Liver (tissue), 9 donors: ENCODE measurements around the gene HOXA3. TPM values are rescaled to one million over a fixed set of nuclear protein-coding genes. Genes with fewer than 3 reads are reported as not detected.

Experiments used
- DNase-seq: peaks from one replicate; pipeline ENCODE4 v3.0.0-alpha.2; 2017; ENCODE audit warnings: low spot score
- H3K27ac ChIP-seq, 2 donors: one replicate each; pipeline ENCODE4 v1.7.0; 2013; ENCODE audit warnings: inconsistent platforms in 2 of 2, low read length in 2 of 2, control low read depth in 1 of 2, low read depth in 1 of 2, mild to moderate bottlenecking in 1 of 2
- H3K27me3 ChIP-seq, 4 donors: one replicate each; pipeline versions ENCODE4 v1.6.1 to v1.7.0; 2013; ENCODE audit warnings: low read length in 3 of 4, inconsistent platforms in 1 of 4, mild to moderate bottlenecking in 1 of 4, moderate library complexity in 1 of 4; ENCODE audit not compliant: control insufficient read depth in 4 of 4, insufficient read depth in 4 of 4
- H3K36me3 ChIP-seq, 4 donors: one replicate each; pipeline versions ENCODE4 v1.6.1 to v1.7.0; 2013; ENCODE audit warnings: low read length in 3 of 4, mild to moderate bottlenecking in 3 of 4, low read depth in 1 of 4, moderate library complexity in 1 of 4; ENCODE audit not compliant: control insufficient read depth in 4 of 4, insufficient read depth in 3 of 4
- H3K4me1 ChIP-seq, 4 donors: one replicate each; pipeline versions ENCODE4 v1.6.1 to v1.7.0; 2013; ENCODE audit warnings: low read length in 3 of 4, mild to moderate bottlenecking in 3 of 4, moderate library complexity in 1 of 4; ENCODE audit not compliant: control insufficient read depth in 4 of 4, insufficient read depth in 4 of 4
- H3K4me3 ChIP-seq, 3 donors: one replicate each; pipeline versions ENCODE4 v1.6.1 to v1.7.0; 2013; ENCODE audit warnings: low read length in 3 of 3, control low read depth in 1 of 3, low read depth in 1 of 3, mild to moderate bottlenecking in 1 of 3
- H3K9ac ChIP-seq, 2 donors: one replicate each; pipeline ENCODE4 v1.7.0; 2013; ENCODE audit warnings: low read length in 2 of 2, mild to moderate bottlenecking in 2 of 2, moderate library complexity in 2 of 2, control low read depth in 1 of 2, low read depth in 1 of 2
- H3K9me3 ChIP-seq, 4 donors: one replicate each; pipeline versions ENCODE4 v1.6.1 to v1.7.0; 2013; ENCODE audit warnings: low read length in 3 of 4; ENCODE audit not compliant: control insufficient read depth in 4 of 4
- EGR1 ChIP-seq, 2 donors: IDR thresholded peaks; 2 replicates each; pipeline ENCODE4 v1.6.1; 2016 to 2018; ENCODE audit warnings: antibody characterized with exemption in 2 of 2, low read depth in 2 of 2
- FOXA1 ChIP-seq: IDR thresholded peaks from 2 replicates; pipeline ENCODE4 v1.6.1; 2016; ENCODE audit warnings: antibody characterized with exemption
- FOXA2 ChIP-seq: IDR thresholded peaks from 2 replicates; pipeline ENCODE4 v1.6.1; 2016; ENCODE audit warnings: antibody characterized with exemption
- HNF4A ChIP-seq, 2 donors: conservative IDR thresholded peaks; 2 replicates each; pipeline ENCODE4 v1.6.1; 2016; ENCODE audit warnings: antibody characterized with exemption in 2 of 2, mild to moderate bottlenecking in 2 of 2
- HNF4G ChIP-seq: IDR thresholded peaks from 2 replicates; pipeline ENCODE4 v1.6.1; 2016; ENCODE audit warnings: antibody characterized with exemption
- JUND ChIP-seq, 2 donors: IDR thresholded peaks; 2 replicates each; pipeline ENCODE4 v1.6.1; 2016; ENCODE audit warnings: antibody characterized with exemption in 2 of 2
- NR2F2 ChIP-seq: IDR thresholded peaks from 2 replicates; pipeline ENCODE4 v1.6.1; 2016; ENCODE audit warnings: antibody characterized with exemption
- RAD21 ChIP-seq, 2 donors: IDR thresholded peaks; 2 replicates each; pipeline ENCODE4 v1.6.1; 2016; ENCODE audit warnings: antibody characterized with exemption in 2 of 2, mild to moderate bottlenecking in 2 of 2
- RXRA ChIP-seq, 2 donors: IDR thresholded peaks; 2 replicates each; pipeline ENCODE4 v1.6.1; 2017 to 2018; ENCODE audit warnings: antibody characterized with exemption in 2 of 2, mild to moderate bottlenecking in 1 of 2
- SP1 ChIP-seq: IDR thresholded peaks from 2 replicates; pipeline ENCODE4 v1.6.1; 2018; ENCODE audit warnings: antibody characterized with exemption, mild to moderate bottlenecking
- TAF1 ChIP-seq: conservative IDR thresholded peaks from 2 replicates; pipeline ENCODE4 v1.6.1; 2016; ENCODE audit warnings: antibody characterized with exemption, mild to moderate bottlenecking
- YY1 ChIP-seq: IDR thresholded peaks from 2 replicates; pipeline ENCODE4 v1.6.1; 2016; ENCODE audit warnings: antibody characterized with exemption, mild to moderate bottlenecking
- WGBS: extraction: QIAGEN DNeasy Blood & Tissue Kit; methylation state at CpG from one replicate; pipeline ENCODE4 v1.1.7; 2013; 5-methylcytosine and 5-hydroxymethylcytosine counted together
- polyA plus RNA-seq, 2 donors: library from polyadenylated mRNA; stranded (reverse) in 1 of 2; unstranded in 1 of 2; fragments of 200-250 nt in 1 of 2; fragments of >200 nt in 1 of 2; fragmentation: Nextera tagmentation in 1 of 2; extraction: Ambion mirVana in 1 of 2; gene quantifications; one replicate each; pipeline versions ENCODE4 v1.2.1 to v1.2.3, GENCODE V29; 2013 to 2015
- total RNA-seq, 2 donors: library from RNA; depleted of rRNA; stranded (reverse); fragments of >200 nt; gene quantifications; one replicate each; pipeline ENCODE4 v1.2.3, GENCODE V29; 2014
- TF ChIP-seq, protein P1 (sequence below): IDR thresholded peaks from 2 replicates; pipeline ENCODE4 v1.6.1; 2016; ENCODE audit warnings: antibody characterized with exemption
- TF ChIP-seq, protein P2 (sequence below): IDR thresholded peaks from 2 replicates; pipeline ENCODE4 v1.6.1; 2016; ENCODE audit warnings: antibody characterized with exemption
- TF ChIP-seq, protein P3 (sequence below): fragments of 150-350 bp; IDR thresholded peaks from 2 replicates; pipeline ENCODE4 v1.5.1; 2017; ENCODE audit warnings: improper control_type of control experiment, low read depth, low read length; ENCODE audit not compliant: missing input control
- TF ChIP-seq, protein P4 (sequence below): IDR thresholded peaks from 2 replicates; pipeline ENCODE4 v1.6.1; 2016; ENCODE audit warnings: antibody characterized with exemption, mild to moderate bottlenecking
- TF ChIP-seq, protein P5 (sequence below): IDR thresholded peaks from 2 replicates; pipeline ENCODE4 v1.6.1; 2016; ENCODE audit warnings: antibody characterized with exemption
- donor health status: healthy.
- donor health status: healthy.
- donor health status: healthy.
- donor health status: healthy.
- donor health status: healthy.

The HOXA3 gene
- total and polyA plus RNA-seq, 4 donors, result 0.11 to 0.28 (median 0.20) TPM

DNA sequence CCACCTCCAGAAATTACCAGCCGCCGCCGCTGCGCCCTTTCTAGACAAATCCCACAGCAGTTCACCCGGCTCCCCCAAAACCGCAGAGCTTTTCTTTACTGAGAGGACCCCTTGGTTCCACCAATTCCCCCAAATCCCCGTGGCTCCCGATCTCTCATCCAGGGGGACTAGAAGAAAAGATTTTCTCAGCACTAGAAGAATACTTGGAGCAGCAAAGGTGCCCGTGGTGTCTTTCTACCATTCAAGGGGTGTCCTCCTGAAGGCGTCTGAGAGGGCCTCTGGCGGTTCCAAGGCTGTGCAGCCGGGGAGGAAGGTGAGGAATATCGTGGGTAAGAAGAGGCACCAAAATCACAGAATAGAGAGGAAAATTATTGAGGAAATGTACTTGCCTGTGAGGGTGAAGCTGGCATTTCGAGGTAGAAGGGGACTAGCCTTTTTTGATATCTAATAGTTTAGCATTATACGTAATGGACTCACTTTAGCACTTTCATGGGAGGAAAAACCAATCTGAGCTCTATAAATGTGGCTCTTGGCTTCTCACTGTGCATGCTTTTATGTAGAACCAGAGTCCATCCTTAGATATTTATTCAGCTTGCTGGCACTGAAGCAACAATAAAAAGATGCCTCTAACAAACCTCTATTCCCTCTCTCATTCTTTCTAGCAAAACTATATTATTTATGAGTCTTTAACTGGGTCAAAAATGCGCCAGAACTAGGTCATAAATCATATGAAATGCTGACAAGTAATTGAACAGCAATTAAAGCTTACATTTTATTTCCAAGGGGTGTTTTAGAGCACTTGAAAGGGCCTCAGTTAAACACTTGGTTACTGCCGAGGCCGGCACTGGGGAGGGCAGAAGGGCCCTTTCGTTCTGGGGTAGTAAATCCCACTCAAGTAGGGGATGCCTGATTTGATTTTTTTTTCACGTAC is 36.1 kb downstream of the HOXA3 start:
- Histone ChIP-seq H3K27ac (peak overlapping the region in 1 of 2 donors; percentile 50), H3K4me1 (peaks cover 0 to 2% (median 0%) of the 10 kb centered on the region in 4 donors), H3K9ac (peak overlapping the region in 1 of 2 donors; percentile 22), H3K27me3 (peaks cover 0 to 22% (median 6%) of the 10 kb centered on the region in 4 donors), H3K9me3 (no peaks in the 10 kb centered on the region), H3K36me3 (no peaks in the 10 kb centered on the region), H3K4me3 (peak overlapping the region in 1 of 3 donors; percentile 42)
- TF ChIP-seq FOXA2 (no peak), SP1 (no peak), RAD21 (IDR thresholded peaks at IDR 0.05) (no peak), HNF4A (conservative IDR thresholded peaks at IDR 0.05) (no peak), YY1 (no peak), NR2F2 (no peak), TAF1 (no peak), JUND (IDR thresholded peaks at IDR 0.05) (no peak), HNF4G (no peak), FOXA1 (no peak), RXRA (IDR thresholded peaks at IDR 0.05) (no peak), EGR1 (IDR thresholded peaks at IDR 0.05; ENCODE audit: low read depth in 2 of 2) (no peak)
- TF ChIP-seq, protein P1, sequence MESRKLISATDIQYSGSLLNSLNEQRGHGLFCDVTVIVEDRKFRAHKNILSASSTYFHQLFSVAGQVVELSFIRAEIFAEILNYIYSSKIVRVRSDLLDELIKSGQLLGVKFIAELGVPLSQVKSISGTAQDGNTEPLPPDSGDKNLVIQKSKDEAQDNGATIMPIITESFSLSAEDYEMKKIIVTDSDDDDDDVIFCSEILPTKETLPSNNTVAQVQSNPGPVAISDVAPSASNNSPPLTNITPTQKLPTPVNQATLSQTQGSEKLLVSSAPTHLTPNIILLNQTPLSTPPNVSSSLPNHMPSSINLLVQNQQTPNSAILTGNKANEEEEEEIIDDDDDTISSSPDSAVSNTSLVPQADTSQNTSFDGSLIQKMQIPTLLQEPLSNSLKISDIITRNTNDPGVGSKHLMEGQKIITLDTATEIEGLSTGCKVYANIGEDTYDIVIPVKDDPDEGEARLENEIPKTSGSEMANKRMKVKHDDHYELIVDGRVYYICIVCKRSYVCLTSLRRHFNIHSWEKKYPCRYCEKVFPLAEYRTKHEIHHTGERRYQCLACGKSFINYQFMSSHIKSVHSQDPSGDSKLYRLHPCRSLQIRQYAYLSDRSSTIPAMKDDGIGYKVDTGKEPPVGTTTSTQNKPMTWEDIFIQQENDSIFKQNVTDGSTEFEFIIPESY, result no peak
- TF ChIP-seq, protein P2, sequence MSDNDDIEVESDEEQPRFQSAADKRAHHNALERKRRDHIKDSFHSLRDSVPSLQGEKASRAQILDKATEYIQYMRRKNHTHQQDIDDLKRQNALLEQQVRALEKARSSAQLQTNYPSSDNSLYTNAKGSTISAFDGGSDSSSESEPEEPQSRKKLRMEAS, result no peak
- TF ChIP-seq, protein P3, sequence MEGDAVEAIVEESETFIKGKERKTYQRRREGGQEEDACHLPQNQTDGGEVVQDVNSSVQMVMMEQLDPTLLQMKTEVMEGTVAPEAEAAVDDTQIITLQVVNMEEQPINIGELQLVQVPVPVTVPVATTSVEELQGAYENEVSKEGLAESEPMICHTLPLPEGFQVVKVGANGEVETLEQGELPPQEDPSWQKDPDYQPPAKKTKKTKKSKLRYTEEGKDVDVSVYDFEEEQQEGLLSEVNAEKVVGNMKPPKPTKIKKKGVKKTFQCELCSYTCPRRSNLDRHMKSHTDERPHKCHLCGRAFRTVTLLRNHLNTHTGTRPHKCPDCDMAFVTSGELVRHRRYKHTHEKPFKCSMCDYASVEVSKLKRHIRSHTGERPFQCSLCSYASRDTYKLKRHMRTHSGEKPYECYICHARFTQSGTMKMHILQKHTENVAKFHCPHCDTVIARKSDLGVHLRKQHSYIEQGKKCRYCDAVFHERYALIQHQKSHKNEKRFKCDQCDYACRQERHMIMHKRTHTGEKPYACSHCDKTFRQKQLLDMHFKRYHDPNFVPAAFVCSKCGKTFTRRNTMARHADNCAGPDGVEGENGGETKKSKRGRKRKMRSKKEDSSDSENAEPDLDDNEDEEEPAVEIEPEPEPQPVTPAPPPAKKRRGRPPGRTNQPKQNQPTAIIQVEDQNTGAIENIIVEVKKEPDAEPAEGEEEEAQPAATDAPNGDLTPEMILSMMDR, result no peak
- WGBS, result 26% methylated on average over 20 of the region's 20 CpGs
- no peak for DNase-seq

DNA sequence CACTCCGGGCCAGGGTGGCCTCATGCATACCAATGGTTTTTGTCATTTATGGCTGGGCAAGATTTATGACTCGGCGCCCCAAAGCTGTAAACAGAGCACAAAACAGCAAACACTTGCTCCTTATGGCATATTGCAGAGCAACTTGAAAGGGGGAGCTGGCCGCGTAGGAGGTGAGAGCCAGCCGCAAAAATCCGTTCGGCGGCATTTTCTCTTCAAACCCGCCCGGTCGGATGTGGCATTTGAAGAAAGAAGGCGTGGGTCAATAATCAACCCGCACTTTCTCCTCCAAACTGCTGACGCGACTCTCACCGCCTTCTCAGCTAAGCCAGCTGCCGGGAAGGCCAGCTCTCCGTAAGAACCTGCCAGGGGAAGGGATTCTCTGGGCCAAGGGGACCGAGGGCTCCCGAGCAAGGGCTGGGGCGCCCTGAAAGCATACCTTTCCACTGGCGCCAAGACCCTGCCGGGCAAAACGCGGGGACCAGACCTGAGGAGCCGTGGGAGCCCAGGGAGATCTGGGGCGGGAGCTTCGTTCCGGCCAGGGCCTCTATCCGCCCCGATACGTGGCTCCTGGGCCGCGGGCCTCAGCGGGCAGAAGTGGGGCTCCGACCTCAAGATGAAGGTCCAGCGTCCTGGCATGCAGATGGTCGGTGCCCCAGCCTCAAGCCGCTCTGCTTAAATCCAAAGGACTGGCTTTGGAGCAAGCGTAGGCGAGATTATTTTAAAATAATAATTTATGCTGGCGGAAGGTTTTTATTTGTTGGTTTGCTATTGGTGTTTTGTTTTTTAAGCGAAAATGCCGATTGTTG is 37.0 kb downstream of the HOXA3 start:
- WGBS, result 24% methylated on average over 45 of the region's 45 CpGs
- Histone ChIP-seq H3K27me3 (peaks cover 0 to 27% (median 6%) of the 10 kb centered on the region in 4 donors), H3K36me3 (no peaks in the 10 kb centered on the region), H3K9ac (no peak overlapping the region), H3K4me1 (peaks cover 0 to 2% (median under 1%) of the 10 kb centered on the region in 4 donors), H3K27ac (peak overlapping the region; percentile 50 to 70), H3K9me3 (no peaks in the 10 kb centered on the region), H3K4me3 (peak overlapping the region in 1 of 3 donors; percentile 42)
- DNase-seq, result no peak
- no peak for TF ChIP-seq YY1
- TF ChIP-seq FOXA2, result no peak
- TF ChIP-seq SP1, result no peak
- TF ChIP-seq NR2F2, result no peak
- TF ChIP-seq, protein P4, sequence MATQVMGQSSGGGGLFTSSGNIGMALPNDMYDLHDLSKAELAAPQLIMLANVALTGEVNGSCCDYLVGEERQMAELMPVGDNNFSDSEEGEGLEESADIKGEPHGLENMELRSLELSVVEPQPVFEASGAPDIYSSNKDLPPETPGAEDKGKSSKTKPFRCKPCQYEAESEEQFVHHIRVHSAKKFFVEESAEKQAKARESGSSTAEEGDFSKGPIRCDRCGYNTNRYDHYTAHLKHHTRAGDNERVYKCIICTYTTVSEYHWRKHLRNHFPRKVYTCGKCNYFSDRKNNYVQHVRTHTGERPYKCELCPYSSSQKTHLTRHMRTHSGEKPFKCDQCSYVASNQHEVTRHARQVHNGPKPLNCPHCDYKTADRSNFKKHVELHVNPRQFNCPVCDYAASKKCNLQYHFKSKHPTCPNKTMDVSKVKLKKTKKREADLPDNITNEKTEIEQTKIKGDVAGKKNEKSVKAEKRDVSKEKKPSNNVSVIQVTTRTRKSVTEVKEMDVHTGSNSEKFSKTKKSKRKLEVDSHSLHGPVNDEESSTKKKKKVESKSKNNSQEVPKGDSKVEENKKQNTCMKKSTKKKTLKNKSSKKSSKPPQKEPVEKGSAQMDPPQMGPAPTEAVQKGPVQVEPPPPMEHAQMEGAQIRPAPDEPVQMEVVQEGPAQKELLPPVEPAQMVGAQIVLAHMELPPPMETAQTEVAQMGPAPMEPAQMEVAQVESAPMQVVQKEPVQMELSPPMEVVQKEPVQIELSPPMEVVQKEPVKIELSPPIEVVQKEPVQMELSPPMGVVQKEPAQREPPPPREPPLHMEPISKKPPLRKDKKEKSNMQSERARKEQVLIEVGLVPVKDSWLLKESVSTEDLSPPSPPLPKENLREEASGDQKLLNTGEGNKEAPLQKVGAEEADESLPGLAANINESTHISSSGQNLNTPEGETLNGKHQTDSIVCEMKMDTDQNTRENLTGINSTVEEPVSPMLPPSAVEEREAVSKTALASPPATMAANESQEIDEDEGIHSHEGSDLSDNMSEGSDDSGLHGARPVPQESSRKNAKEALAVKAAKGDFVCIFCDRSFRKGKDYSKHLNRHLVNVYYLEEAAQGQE, result no peak
- TF ChIP-seq, protein P3, result no peak
- TF ChIP-seq, protein P5, sequence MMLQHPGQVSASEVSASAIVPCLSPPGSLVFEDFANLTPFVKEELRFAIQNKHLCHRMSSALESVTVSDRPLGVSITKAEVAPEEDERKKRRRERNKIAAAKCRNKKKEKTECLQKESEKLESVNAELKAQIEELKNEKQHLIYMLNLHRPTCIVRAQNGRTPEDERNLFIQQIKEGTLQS, result no peak
- no peak for TF ChIP-seq JUND (IDR thresholded peaks at IDR 0.05)
